M059J (cell line): ENCODE measurements around the gene EXPH5. TPM values are rescaled to one million over a fixed set of nuclear protein-coding genes. Genes with fewer than 3 reads are reported as not detected.
A peak's percentile ranks its signal among the peaks of the same experiment; 100 is the strongest.
"Not testable (repeated sequence)": the region's sequence is repeated elsewhere in the genome, so short reads cannot be mapped to it uniquely, and the experiment has no call there.

Source experiments
- DNase-seq: peaks from one replicate; pipeline ENCODE4 v3.0.0-alpha.2; 2012; ENCODE audit warnings: low read depth
- total RNA-seq: library from RNA; depleted of rRNA; stranded (reverse); fragments of >200 nt; shearing (Covaris generic); gene quantifications from 2 replicates; pipeline ENCODE4 v1.2.3, GENCODE V29; 2014; rRNA removed

The EXPH5 gene
- total RNA-seq, result 2.3 and 2.7 TPM in 2 replicates

- peak; percentile 94 for DNase-seq
Measured at GRCh38 chr11:108593214-108593922, at the start of gene EXPH5. Gene EXPH5, minus strand, starts transcription at chr11:108593768. Its CDS starts 232 bp downstream, at chr11:108593536.

- not testable (repeated sequence) for DNase-seq
Measured at GRCh38 chr11:108641752-108642151, 48.2 kb upstream of the EXPH5 start.

GRCh38 chr11:108639146-108639545 lies 45.6 kb upstream of the EXPH5 start:
- no peak for DNase-seq

- DNase-seq, result no peak
Measured at GRCh38 chr11:108636222-108636621, 42.7 kb upstream of the EXPH5 start.

GRCh38 chr11:108635106-108635505 lies 41.5 kb upstream of the EXPH5 start:
- no peak for DNase-seq

- no peak for DNase-seq
Measured at GRCh38 chr11:108632041-108632704, 38.6 kb upstream of the EXPH5 start.

- no peak for DNase-seq
Measured at GRCh38 chr11:108629274-108629673, 35.7 kb upstream of the EXPH5 start.

GRCh38 chr11:108628812-108629211 lies 35.2 kb upstream of the EXPH5 start:
- DNase-seq, result no peak

- DNase-seq, result no peak
Measured at GRCh38 chr11:108628326-108628725, 34.8 kb upstream of the EXPH5 start.

GRCh38 chr11:108624196-108624925 lies 30.8 kb upstream of the EXPH5 start:
- no peak for DNase-seq

- DNase-seq, result no peak
Measured at GRCh38 chr11:108622341-108622740, 28.8 kb upstream of the EXPH5 start.

GRCh38 chr11:108620958-108621772 lies 27.6 kb upstream of the EXPH5 start:
- DNase-seq, result peak; percentile 35

GRCh38 chr11:108618529-108618928 lies 25.0 kb upstream of the EXPH5 start:
- DNase-seq, result no peak

GRCh38 chr11:108617055-108617454 lies 23.5 kb upstream of the EXPH5 start:
- DNase-seq, result no peak

- DNase-seq, result peak; percentile 98
Measured at GRCh38 chr11:108616549-108616948, 23.0 kb upstream of the EXPH5 start.

GRCh38 chr11:108614086-108614485 lies 20.5 kb upstream of the EXPH5 start:
- no peak for DNase-seq

GRCh38 chr11:108609682-108610081 lies 16.1 kb upstream of the EXPH5 start:
- DNase-seq, result peak; percentile 80

- no peak for DNase-seq
Measured at GRCh38 chr11:108608548-108608947, 15.0 kb upstream of the EXPH5 start.

- DNase-seq, result peak; percentile 51
Measured at GRCh38 chr11:108606495-108607160, 13.1 kb upstream of the EXPH5 start.

GRCh38 chr11:108606070-108606469 lies 12.5 kb upstream of the EXPH5 start:
- DNase-seq, result no peak

- not testable (repeated sequence) for DNase-seq
Measured at GRCh38 chr11:108602818-108603217, 9.2 kb upstream of the EXPH5 start.
